Activated CD4-positive, alpha-beta memory T cell treated with anti-CD3 and anti-CD28 coated beads for 36 hours (primary cell): ENCODE data around the gene GGA1. TPM values are rescaled to one million over a fixed set of nuclear protein-coding genes. Genes with fewer than 3 reads are reported as not detected.

Experiments
- CTCF ChIA-PET: fragments of 350-600 bp; sonication (Branson Sonifier 250); formaldehyde crosslinking; loops from one replicate; lab custom pipeline; 2021; ENCODE audit warnings: antibody characterized with exemption, inconsistent platforms; lab: Charles Lee
- POLR2A ChIA-PET: fragments of 350-600 bp; sonication (Branson Sonifier 250); formaldehyde crosslinking; loops from one replicate; lab custom pipeline; 2021; ENCODE audit warnings: antibody characterized with exemption; lab: Charles Lee
- DNase-seq: peaks from one replicate; pipeline ENCODE4 v3.0.0-alpha.2; 2020
- H3K27ac Mint-ChIP-seq: one replicate; pipeline ENCODE4 v1.8.0; 2021; ENCODE audit warnings: mixed read lengths
- H3K27me3 Mint-ChIP-seq: one replicate; pipeline ENCODE4 v1.8.0; 2021; ENCODE audit warnings: mixed read lengths
- H3K36me3 Mint-ChIP-seq: one replicate; pipeline ENCODE4 v1.8.0; 2021; ENCODE audit warnings: mixed read lengths
- H3K4me1 Mint-ChIP-seq: one replicate; pipeline ENCODE4 v1.8.0; 2021; ENCODE audit warnings: low read depth, mixed read lengths
- H3K4me3 Mint-ChIP-seq: one replicate; pipeline ENCODE4 v1.8.0; 2021; ENCODE audit warnings: mild to moderate bottlenecking, mixed read lengths
- H3K9me3 Mint-ChIP-seq: one replicate; pipeline ENCODE4 v1.8.0; 2021; ENCODE audit warnings: mixed read lengths
- intact Hi-C: fragments of 100-400 bp; cut with micrococcal nuclease; formaldehyde crosslinking; loops from one replicate; pipeline ENCODE4 v1.15.1; 2023
- total RNA-seq, 2 experiments: library from RNA; stranded (reverse); gene quantifications; one replicate each; pipeline ENCODE4 v1.2.3, GENCODE V29; 2021

The GGA1 gene
- total RNA-seq, 2 experiments from 2014 or later = 59.0 to 61.1 TPM

- no peak for DNase-seq
- H3K4me3 Mint-ChIP-seq = no peak overlapping the region
- H3K4me1 Mint-ChIP-seq = peaks cover 52% of the 10 kb centered on the region
- intact Hi-C loops = no loop called here
- H3K9me3 Mint-ChIP-seq = no peaks in the 10 kb centered on the region
- H3K36me3 Mint-ChIP-seq = peaks cover 11% of the 10 kb centered on the region
- CTCF ChIA-PET = interaction anchor here (1.0 to 7.4 kb wide), 8 partner anchors 9 to 192 kb away, joined by 3 to 81 read pairs (median 6); partner anchors contain the start of gene GGA1
- H3K27me3 Mint-ChIP-seq = no peaks in the 10 kb centered on the region
- POLR2A ChIA-PET = interaction anchor here (0.8 to 1.3 kb wide), 3 partner anchors 9 to 15 kb away, joined by 3 to 7 read pairs (median 4); no protein-coding TSS in a partner anchor
- H3K27ac Mint-ChIP-seq = peak overlapping the region; percentile 90
Measured at GRCh38 chr22:37625737-37626136, 17.1 kb downstream of the GGA1 start.

DNA sequence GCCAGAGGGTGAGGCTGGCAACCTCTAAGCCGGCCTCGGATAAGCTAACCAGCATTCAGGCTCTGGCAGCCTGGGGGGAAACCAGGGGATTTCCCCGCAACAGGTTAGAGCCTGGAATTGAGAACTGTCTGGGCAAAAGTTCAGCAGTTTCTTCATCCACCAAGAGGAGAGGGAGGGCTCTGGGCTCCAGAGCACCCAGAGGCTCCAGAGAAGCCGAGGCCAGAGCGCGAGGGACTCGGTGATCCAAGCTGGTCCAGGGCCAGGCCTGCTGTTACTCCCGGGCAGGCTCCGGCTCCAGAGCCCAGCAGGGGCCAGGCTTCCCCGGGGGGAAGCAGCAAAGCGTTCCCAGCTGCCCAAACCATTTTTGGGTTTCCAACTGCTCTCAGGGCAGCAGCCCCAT lies 17.5 kb downstream of the GGA1 start:
- no peak for DNase-seq
- Mint-ChIP-seq H3K4me1 (peaks cover 52% of the 10 kb centered on the region), H3K27me3 (no peaks in the 10 kb centered on the region), H3K4me3 (no peak overlapping the region), H3K36me3 (peaks cover 11% of the 10 kb centered on the region), H3K27ac (peak overlapping the region; percentile 90), H3K9me3 (no peaks in the 10 kb centered on the region)
- CTCF ChIA-PET = interaction anchor here (1.0 to 7.4 kb wide), 9 partner anchors 9 to 191 kb away, joined by 3 to 81 read pairs (median 6); partner anchors contain the start of gene GGA1
- POLR2A ChIA-PET = interaction anchor here (0.8 to 1.9 kb wide), 3 partner anchors 8 to 17 kb away, joined by 3 to 7 read pairs (median 6); no protein-coding TSS in a partner anchor
- intact Hi-C loops = no loop called here

- H3K4me1 Mint-ChIP-seq = peaks cover 52% of the 10 kb centered on the region
- H3K36me3 Mint-ChIP-seq = peaks cover 11% of the 10 kb centered on the region
- DNase-seq = no peak
- peak overlapping the region; percentile 23 for H3K4me3 Mint-ChIP-seq
- peak overlapping the region; percentile 90 for H3K27ac Mint-ChIP-seq
- ChIA-PET CTCF (interaction anchor here (1.0 to 7.4 kb wide), 8 partner anchors 10 to 191 kb away, joined by 3 to 81 read pairs (median 8); partner anchors contain the start of gene GGA1), POLR2A (interaction anchor here (0.8 to 2.1 kb wide), 6 partner anchors 11 to 57 kb away, joined by 3 to 6 read pairs (median 4); partner anchors contain the start of gene GGA1)
- no peaks in the 10 kb centered on the region for H3K9me3 Mint-ChIP-seq
- no peaks in the 10 kb centered on the region for H3K27me3 Mint-ChIP-seq
- intact Hi-C loops = no loop called here
Measured at GRCh38 chr22:37626556-37627075, 18.0 kb downstream of the GGA1 start.

DNA sequence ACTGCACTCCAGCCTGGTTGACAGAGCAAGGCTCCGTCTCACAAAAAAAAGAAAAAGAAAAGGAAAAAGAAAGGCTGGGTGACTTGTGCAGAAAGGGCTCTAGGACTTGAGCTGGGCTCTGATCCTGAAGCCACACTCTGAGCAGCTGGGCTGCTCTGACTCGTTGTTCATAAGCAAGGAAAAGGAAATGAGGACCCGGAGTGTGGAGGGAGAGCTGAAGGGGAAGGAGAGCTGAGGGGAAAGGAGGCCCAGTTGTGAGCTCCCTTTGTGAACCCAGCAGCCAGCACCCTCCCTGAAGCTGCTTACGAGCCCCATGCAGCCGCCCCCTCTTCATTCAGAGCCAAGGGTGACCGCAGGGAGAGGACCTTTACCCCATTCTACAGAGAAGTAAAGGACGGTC lies 18.5 kb downstream of the GGA1 start:
- ChIA-PET CTCF (interaction anchor here (0.6 to 7.4 kb wide), 7 partner anchors 10 to 108 kb away, joined by 3 to 81 read pairs (median 10); no protein-coding TSS in a partner anchor), POLR2A (interaction anchor here (0.8 to 2.1 kb wide), 6 partner anchors 11 to 57 kb away, joined by 3 to 6 read pairs (median 4); partner anchors contain the start of gene GGA1)
- Mint-ChIP-seq H3K9me3 (no peaks in the 10 kb centered on the region), H3K4me3 (peak overlapping the region; percentile 23), H3K27me3 (no peaks in the 10 kb centered on the region), H3K4me1 (peaks cover 52% of the 10 kb centered on the region), H3K27ac (peak overlapping the region; percentile 90), H3K36me3 (peaks cover 13% of the 10 kb centered on the region)
- intact Hi-C loops = no loop called here
- DNase-seq = no peak

GRCh38 chr22:37627545-37627944 lies 18.9 kb downstream of the GGA1 start:
- peak; percentile 68 for DNase-seq
- peaks cover 13% of the 10 kb centered on the region for H3K36me3 Mint-ChIP-seq
- peak overlapping the region; percentile 90 for H3K27ac Mint-ChIP-seq
- ChIA-PET POLR2A (interaction anchor here (0.8 to 2.1 kb wide), 8 partner anchors 11 to 56 kb away, joined by 3 to 6 read pairs (median 4); partner anchors contain the start of genes GGA1, LGALS1 and SH3BP1), CTCF (interaction anchor here (0.6 to 7.4 kb wide), 7 partner anchors 9 to 108 kb away, joined by 3 to 81 read pairs (median 10); no protein-coding TSS in a partner anchor)
- H3K4me3 Mint-ChIP-seq = no peak overlapping the region
- no peaks in the 10 kb centered on the region for H3K27me3 Mint-ChIP-seq
- peaks cover 53% of the 10 kb centered on the region for H3K4me1 Mint-ChIP-seq
- intact Hi-C loops = no loop called here
- no peaks in the 10 kb centered on the region for H3K9me3 Mint-ChIP-seq

GRCh38 chr22:37628830-37629229 lies 20.2 kb downstream of the GGA1 start:
- H3K36me3 Mint-ChIP-seq = peaks cover 11% of the 10 kb centered on the region
- H3K27me3 Mint-ChIP-seq = no peaks in the 10 kb centered on the region
- DNase-seq = no peak
- peak overlapping the region; percentile 90 for H3K27ac Mint-ChIP-seq
- H3K9me3 Mint-ChIP-seq = no peaks in the 10 kb centered on the region
- intact Hi-C loops = no loop called here
- ChIA-PET POLR2A (interaction anchor here (1.3 to 2.1 kb wide), 3 partner anchors 10 to 47 kb away, joined by 3 to 6 read pairs (median 4); partner anchors contain the start of genes GGA1, LGALS1 and SH3BP1), CTCF (interaction anchor here (1.2 to 7.4 kb wide), 5 partner anchors 8 to 52 kb away, joined by 3 to 81 read pairs (median 12); no protein-coding TSS in a partner anchor)
- no peak overlapping the region for H3K4me3 Mint-ChIP-seq
- peaks cover 58% of the 10 kb centered on the region for H3K4me1 Mint-ChIP-seq

DNA sequence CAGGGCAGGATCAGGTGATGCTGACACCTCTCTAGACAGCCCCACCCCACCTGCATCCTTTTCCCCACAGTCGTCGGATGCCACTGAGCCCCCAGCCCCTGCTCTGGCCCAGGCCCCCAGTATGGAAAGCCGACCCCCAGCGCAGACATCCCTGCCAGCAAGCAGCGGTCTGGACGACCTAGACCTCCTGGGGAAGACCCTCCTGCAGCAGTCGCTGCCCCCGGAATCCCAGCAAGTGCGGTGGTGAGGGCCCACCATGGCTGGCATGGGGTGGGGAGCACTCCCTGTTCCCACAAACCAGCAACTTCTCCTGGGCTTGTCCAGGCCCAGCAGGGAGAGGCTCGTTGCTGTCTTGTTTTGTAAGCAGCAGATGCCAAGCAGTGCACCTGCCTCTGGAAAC lies 21.3 kb downstream of the GGA1 start:
- peaks cover 9% of the 10 kb centered on the region for H3K36me3 Mint-ChIP-seq
- no peak overlapping the region for H3K4me3 Mint-ChIP-seq
- H3K27me3 Mint-ChIP-seq = no peaks in the 10 kb centered on the region
- no peaks in the 10 kb centered on the region for H3K9me3 Mint-ChIP-seq
- no peak for DNase-seq
- intact Hi-C loops = loop anchor here (10.0 kb wide), 1 partner anchor 115 kb away; no protein-coding TSS in a partner anchor
- ChIA-PET POLR2A (interaction anchor here (1.1 kb wide), 1 partner anchor 22 kb away, joined by 3 read pairs; no protein-coding TSS in a partner anchor), CTCF (interaction anchor here (5.5 to 15.3 kb wide), 2 partner anchors 13 to 48 kb away, joined by 125 to 574 read pairs; partner anchors contain the start of genes LGALS1 and NOL12)
- peaks cover 64% of the 10 kb centered on the region for H3K4me1 Mint-ChIP-seq
- no peak overlapping the region for H3K27ac Mint-ChIP-seq

GRCh38 chr22:37630839-37631435 lies 22.3 kb downstream of the GGA1 start:
- Mint-ChIP-seq H3K4me1 (peaks cover 65% of the 10 kb centered on the region), H3K4me3 (no peak overlapping the region), H3K9me3 (no peaks in the 10 kb centered on the region), H3K36me3 (peaks cover 2% of the 10 kb centered on the region), H3K27me3 (no peaks in the 10 kb centered on the region), H3K27ac (peak overlapping the region; percentile 95)
- ChIA-PET POLR2A (interaction anchor here (1.1 to 5.0 kb wide), 4 partner anchors 9 to 44 kb away, joined by 3 to 24 read pairs (median 6); partner anchors contain the start of gene LGALS1), CTCF (interaction anchor here (1.4 to 15.3 kb wide), 5 partner anchors 8 to 47 kb away, joined by 3 to 574 read pairs (median 18); partner anchors contain the start of genes GGA1, LGALS1 and NOL12)
- DNase-seq = no peak
- intact Hi-C loops = loop anchor here (10.0 kb wide), 1 partner anchor 114 kb away; no protein-coding TSS in a partner anchor

GRCh38 chr22:37631448-37632173 lies 23.0 kb downstream of the GGA1 start:
- Mint-ChIP-seq H3K27me3 (no peaks in the 10 kb centered on the region), H3K36me3 (peaks cover 2% of the 10 kb centered on the region), H3K4me1 (peaks cover 64% of the 10 kb centered on the region), H3K27ac (peak overlapping the region; percentile 95), H3K4me3 (peak overlapping the region; percentile 32), H3K9me3 (no peaks in the 10 kb centered on the region)
- intact Hi-C loops = loop anchor here (10.0 kb wide), 1 partner anchor 113 kb away; no protein-coding TSS in a partner anchor
- POLR2A ChIA-PET = interaction anchor here (1.8 to 5.0 kb wide), 5 partner anchors 9 to 55 kb away, joined by 6 to 27 read pairs (median 7); partner anchors contain the start of genes GGA1, LGALS1 and NOL12
- DNase-seq = peak; percentile 43
- CTCF ChIA-PET = interaction anchor here (0.7 to 15.3 kb wide), 7 partner anchors 8 to 47 kb away, joined by 3 to 574 read pairs (median 11); partner anchors contain the start of genes GGA1, LGALS1 and NOL12

- DNase-seq = peak; percentile 61
- Mint-ChIP-seq H3K27me3 (no peaks in the 10 kb centered on the region), H3K4me1 (peaks cover 64% of the 10 kb centered on the region), H3K9me3 (no peaks in the 10 kb centered on the region), H3K4me3 (peak overlapping the region; percentile 50), H3K27ac (peak overlapping the region; percentile 95), H3K36me3 (peaks cover 2% of the 10 kb centered on the region)
- ChIA-PET CTCF (interaction anchor here (0.7 to 15.3 kb wide), 8 partner anchors 8 to 71 kb away, joined by 3 to 574 read pairs (median 10); partner anchors contain the start of genes GGA1, LGALS1 and NOL12), POLR2A (interaction anchor here (1.7 to 5.0 kb wide), 7 partner anchors 8 to 54 kb away, joined by 5 to 27 read pairs (median 7); partner anchors contain the start of genes GGA1, LGALS1, NOL12 and PDXP)
- intact Hi-C loops = loop anchor here (1.0 to 10.0 kb wide), 4 partner anchors 9 to 112 kb away; partner anchors contain the start of gene GGA1
Measured at GRCh38 chr22:37632174-37633088, 23.8 kb downstream of the GGA1 start.
